Limb (tissue), 2 donors: ENCODE data around the gene SSTR5.
"Not testable (repeated sequence)": the region's sequence is repeated elsewhere in the genome, so short reads cannot be mapped to it uniquely, and the experiment has no call there.

Experiments
- DNase-seq, 2 donors: peaks; one replicate each; pipeline ENCODE4 v3.0.0-alpha.2; 2016; ENCODE audit errors: extremely low spot score in 2 of 2

The SSTR5 gene

GRCh38 chr16:1090620-1091587 lies 18.4 kb downstream of the SSTR5 start:
- DNase-seq, result no peak

GRCh38 chr16:1091992-1092552 lies 19.5 kb downstream of the SSTR5 start:
- DNase-seq, result no peak

- not testable (repeated sequence) for DNase-seq
Observed at GRCh38 chr16:1092685-1093283, 20.2 kb downstream of the SSTR5 start.

GRCh38 chr16:1093284-1094123 lies 21.0 kb downstream of the SSTR5 start:
- no peak for DNase-seq

- no peak for DNase-seq
Observed at GRCh38 chr16:1094124-1094479, 21.6 kb downstream of the SSTR5 start.

GRCh38 chr16:1094601-1095449 lies 22.3 kb downstream of the SSTR5 start:
- DNase-seq, result no peak

- no peak for DNase-seq
Observed at GRCh38 chr16:1095450-1096168, 23.1 kb downstream of the SSTR5 start.

GRCh38 chr16:1096169-1097082 lies 23.9 kb downstream of the SSTR5 start, which contains the start of gene C1QTNF8:
Gene C1QTNF8, minus strand, starts transcription at chr16:1096244. Its CDS starts 1,322 bp downstream, at chr16:1094922.
- DNase-seq, result no peak

- no peak for DNase-seq
Observed at GRCh38 chr16:1097156-1097555, 24.6 kb downstream of the SSTR5 start.

- DNase-seq, result no peak
Observed at GRCh38 chr16:1097800-1098199, 25.3 kb downstream of the SSTR5 start.

GRCh38 chr16:1098266-1098991 lies 25.9 kb downstream of the SSTR5 start:
- DNase-seq, result no peak

- no peak for DNase-seq
Observed at GRCh38 chr16:1099189-1100083, 26.9 kb downstream of the SSTR5 start.

GRCh38 chr16:1100084-1100800 lies 27.7 kb downstream of the SSTR5 start:
- DNase-seq, result no peak

- DNase-seq, result no peak
Observed at GRCh38 chr16:1101133-1101532, 28.6 kb downstream of the SSTR5 start.

GRCh38 chr16:1101573-1102332 lies 29.2 kb downstream of the SSTR5 start:
- no peak for DNase-seq

- no peak for DNase-seq
Observed at GRCh38 chr16:1102333-1102700, 29.8 kb downstream of the SSTR5 start.
